ENCODE measurements around the gene ZNF605. TPM values are rescaled to one million over a fixed set of nuclear protein-coding genes. Genes with fewer than 3 reads are reported as not detected.
"Not testable (repeated sequence)": the region's sequence is repeated elsewhere in the genome, so short reads cannot be mapped to it uniquely, and the experiment has no call there.

The ZNF605 gene
- total and polyA plus RNA-seq, 2 donors (not counting 1 experiment from before 2014, with no cell fraction given), result 6.0 to 21.7 TPM

DNA sequence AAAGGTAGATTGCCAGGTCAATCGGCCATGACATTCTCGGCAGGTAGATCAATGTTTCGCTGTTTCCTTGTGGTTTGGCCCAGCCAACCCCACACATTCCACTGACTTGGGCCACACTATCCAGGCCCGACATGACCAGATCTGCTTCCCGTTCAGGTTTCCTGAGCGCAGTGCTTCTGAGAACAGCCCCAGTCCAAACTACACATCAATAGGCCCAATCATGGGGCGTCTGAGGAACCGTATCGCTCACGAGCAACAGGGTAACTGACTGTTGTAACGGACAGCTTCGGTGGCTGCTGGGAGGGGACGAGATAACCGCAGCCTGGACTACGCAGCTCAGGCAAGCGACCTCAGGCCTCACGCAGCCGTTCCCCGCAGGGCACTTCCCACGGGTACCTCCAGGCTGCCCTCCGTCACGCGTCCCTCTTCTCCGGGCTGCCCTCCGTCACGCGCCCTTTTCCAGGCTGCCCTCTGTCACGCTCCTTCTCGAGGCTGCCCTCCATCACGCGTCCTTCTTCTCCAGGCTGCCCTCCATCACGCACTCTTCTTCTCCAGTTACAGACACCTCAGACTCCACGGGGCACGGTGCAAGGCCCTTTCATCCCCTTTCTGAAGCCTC, 14.7 kb downstream of the ZNF605 start:
- Histone ChIP-seq H3K36me3 (replicated peaks in 1 of 2; ENCODE audit: control extremely low read depth in 1 of 2, control insufficient read depth in 1 of 2, extremely low read depth in 1 of 2, insufficient read depth in 2 of 2, low read length in 1 of 2) (peaks cover 0 to 46% of the 10 kb centered on the region in 2 experiments), H3K9ac (ENCODE audit: low read length) (no peak overlapping the region), H3K4me3 (ENCODE audit: control extremely low read depth in 1 of 5, extremely low read depth in 1 of 5, insufficient read depth in 1 of 5, low read depth in 2 of 5, low read length in 4 of 5) (no peak overlapping the region), H4K20me1 (ENCODE audit: control insufficient read depth, insufficient read depth, low read length, poor library complexity, severe bottlenecking) (no peaks in the 10 kb centered on the region), H3K4me1 (ENCODE audit: control insufficient read depth in 2 of 2, insufficient read depth in 2 of 2, low read length in 2 of 2) (no peaks in the 10 kb centered on the region), H3K27ac (ENCODE audit: low read length in 2 of 2) (no peak overlapping the region), H3K79me2 (ENCODE audit: control insufficient read depth, insufficient read depth, low read length) (peaks cover 6% of the 10 kb centered on the region), H2AFZ (ENCODE audit: insufficient read depth, low read depth, low read length, poor library complexity, severe bottlenecking) (no peak overlapping the region), H3K4me2 (replicated peaks; ENCODE audit: low read depth, low read length, poor library complexity, severe bottlenecking) (no peak overlapping the region), H3K9me3 (ENCODE audit: control extremely low read depth in 1 of 3, control insufficient read depth in 2 of 3, insufficient read depth in 1 of 3, low read length in 2 of 3) (peaks cover 0 to 80% (median 26%) of the 10 kb centered on the region in 3 donors), H3K27me3 (replicated peaks in 1 of 4; ENCODE audit: control extremely low read depth in 1 of 4, control insufficient read depth in 3 of 4, insufficient read depth in 4 of 4, low read length in 3 of 4) (no peaks in the 10 kb centered on the region)
- intact Hi-C loops (cut with micrococcal nuclease), result no loop called here
- 96% methylated on average over 32 of the region's 34 CpGs for WGBS (ENCODE audit: insufficient coverage)
- H3K4me3 Mint-ChIP-seq, result no peak overlapping the region
- ATAC-seq (ENCODE audit: low read depth) (no peak), DNase-seq (no peak)
- H3K27ac Mint-ChIP-seq, result no peak overlapping the region
- peaks cover 15% of the 10 kb centered on the region for H3K9me3 Mint-ChIP-seq (ENCODE audit: insufficient read depth)
- no peaks in the 10 kb centered on the region for H3K4me1 Mint-ChIP-seq
- ChIA-PET POLR2A (no interaction called here), CTCF (interaction anchor here (0.8 kb wide), 1 partner anchor 8 kb away, joined by 3 read pairs; no protein-coding TSS in a partner anchor)
- TF ChIP-seq EZH2 (IDR thresholded peaks at IDR 0.05; ENCODE audit: borderline replicate concordance, insufficient read depth, low read depth, low read length, poor library complexity, severe bottlenecking), result no peak
- TF ChIP-seq, protein P1, sequence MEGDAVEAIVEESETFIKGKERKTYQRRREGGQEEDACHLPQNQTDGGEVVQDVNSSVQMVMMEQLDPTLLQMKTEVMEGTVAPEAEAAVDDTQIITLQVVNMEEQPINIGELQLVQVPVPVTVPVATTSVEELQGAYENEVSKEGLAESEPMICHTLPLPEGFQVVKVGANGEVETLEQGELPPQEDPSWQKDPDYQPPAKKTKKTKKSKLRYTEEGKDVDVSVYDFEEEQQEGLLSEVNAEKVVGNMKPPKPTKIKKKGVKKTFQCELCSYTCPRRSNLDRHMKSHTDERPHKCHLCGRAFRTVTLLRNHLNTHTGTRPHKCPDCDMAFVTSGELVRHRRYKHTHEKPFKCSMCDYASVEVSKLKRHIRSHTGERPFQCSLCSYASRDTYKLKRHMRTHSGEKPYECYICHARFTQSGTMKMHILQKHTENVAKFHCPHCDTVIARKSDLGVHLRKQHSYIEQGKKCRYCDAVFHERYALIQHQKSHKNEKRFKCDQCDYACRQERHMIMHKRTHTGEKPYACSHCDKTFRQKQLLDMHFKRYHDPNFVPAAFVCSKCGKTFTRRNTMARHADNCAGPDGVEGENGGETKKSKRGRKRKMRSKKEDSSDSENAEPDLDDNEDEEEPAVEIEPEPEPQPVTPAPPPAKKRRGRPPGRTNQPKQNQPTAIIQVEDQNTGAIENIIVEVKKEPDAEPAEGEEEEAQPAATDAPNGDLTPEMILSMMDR (IDR thresholded peaks at IDR 0.05), result no peak
- H3K27me3 Mint-ChIP-seq, result no peaks in the 10 kb centered on the region

DNA sequence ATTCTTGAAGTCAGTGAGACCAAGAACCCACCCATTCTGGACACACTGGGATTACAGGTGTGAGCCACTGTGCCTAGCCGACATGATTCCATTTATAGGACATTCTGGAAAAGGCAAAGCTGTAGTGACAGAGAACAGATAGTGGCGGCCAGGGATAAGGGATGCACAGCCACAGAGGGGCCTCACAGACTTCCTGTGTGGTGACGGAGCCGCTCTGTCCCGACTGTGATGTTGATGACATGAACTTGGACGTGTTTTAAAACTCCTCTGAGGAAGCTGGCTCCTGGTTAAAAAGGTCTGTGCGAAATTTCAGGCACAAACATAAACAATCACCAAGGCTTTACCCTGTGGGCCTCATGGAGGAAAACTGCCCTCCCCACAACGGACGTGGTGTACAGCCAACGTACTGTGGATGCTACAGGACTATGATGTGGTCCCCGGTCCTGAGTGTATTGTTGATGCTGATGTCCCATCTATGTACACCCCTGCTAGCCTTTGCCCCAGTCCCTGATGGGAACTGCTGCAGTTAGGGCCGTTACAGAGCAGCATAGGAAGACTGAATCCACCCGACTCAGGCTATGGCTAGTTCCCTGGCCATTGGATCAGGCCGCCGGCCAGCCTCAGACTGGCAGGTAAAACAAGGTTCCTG, 15.9 kb downstream of the ZNF605 start:
- Histone ChIP-seq H3K4me1 (ENCODE audit: control insufficient read depth in 2 of 2, insufficient read depth in 2 of 2, low read length in 2 of 2) (no peaks in the 10 kb centered on the region), H3K27me3 (replicated peaks in 1 of 4; ENCODE audit: control extremely low read depth in 1 of 4, control insufficient read depth in 3 of 4, insufficient read depth in 4 of 4, low read length in 3 of 4) (no peaks in the 10 kb centered on the region), H4K20me1 (ENCODE audit: control insufficient read depth, insufficient read depth, low read length, poor library complexity, severe bottlenecking) (no peaks in the 10 kb centered on the region), H3K36me3 (replicated peaks in 1 of 2; ENCODE audit: control extremely low read depth in 1 of 2, control insufficient read depth in 1 of 2, extremely low read depth in 1 of 2, insufficient read depth in 2 of 2, low read length in 1 of 2) (peaks cover 0 to 37% of the 10 kb centered on the region in 2 experiments), H3K27ac (ENCODE audit: low read length in 2 of 2) (no peak overlapping the region), H3K9me3 (ENCODE audit: control extremely low read depth in 1 of 3, control insufficient read depth in 2 of 3, insufficient read depth in 1 of 3, low read length in 2 of 3) (peaks cover 0 to 75% (median 29%) of the 10 kb centered on the region in 3 donors), H3K4me3 (ENCODE audit: control extremely low read depth in 1 of 5, extremely low read depth in 1 of 5, insufficient read depth in 1 of 5, low read depth in 2 of 5, low read length in 4 of 5) (no peak overlapping the region), H3K79me2 (ENCODE audit: control insufficient read depth, insufficient read depth, low read length) (no peaks in the 10 kb centered on the region), H2AFZ (ENCODE audit: insufficient read depth, low read depth, low read length, poor library complexity, severe bottlenecking) (no peak overlapping the region), H3K4me2 (replicated peaks; ENCODE audit: low read depth, low read length, poor library complexity, severe bottlenecking) (no peak overlapping the region), H3K9ac (ENCODE audit: low read length) (no peak overlapping the region)
- Mint-ChIP-seq H3K4me1 (no peaks in the 10 kb centered on the region), H3K27ac (no peak overlapping the region), H3K27me3 (no peaks in the 10 kb centered on the region), H3K9me3 (ENCODE audit: insufficient read depth) (peaks cover 22% of the 10 kb centered on the region), H3K4me3 (no peak overlapping the region)
- DNase-seq (no peak), ATAC-seq (ENCODE audit: low read depth) (no peak)
- ChIA-PET POLR2A (no interaction called here), CTCF (no interaction called here)
- WGBS (ENCODE audit: insufficient coverage), result 97% methylated on average over 8 of the region's 15 CpGs
- TF ChIP-seq, protein P1 (IDR thresholded peaks at IDR 0.05), result no peak
- TF ChIP-seq EZH2 (IDR thresholded peaks at IDR 0.05; ENCODE audit: borderline replicate concordance, insufficient read depth, low read depth, low read length, poor library complexity, severe bottlenecking), result no peak
- intact Hi-C loops (cut with micrococcal nuclease), result no loop called here

DNA sequence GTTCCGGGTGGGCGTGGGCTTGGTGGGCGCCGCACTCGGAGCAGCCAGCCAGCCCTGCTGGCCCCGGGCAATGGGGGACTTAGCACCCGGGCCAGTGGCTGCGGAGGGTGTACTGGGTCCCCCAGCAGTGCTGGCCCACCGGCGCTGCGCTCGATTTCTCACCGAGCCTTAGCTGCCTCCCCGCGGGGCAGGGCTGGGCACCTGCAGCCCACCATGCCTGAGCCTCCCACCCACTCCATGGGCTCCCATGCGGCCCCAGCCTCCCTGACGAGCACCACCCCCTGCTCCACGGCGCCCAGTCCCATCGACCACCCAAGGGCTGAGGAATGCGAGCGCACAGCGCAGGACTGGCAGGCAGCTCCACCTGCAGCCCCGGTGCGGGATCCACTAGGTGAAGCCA, 17.3 kb downstream of the ZNF605 start:
- H3K27ac Mint-ChIP-seq; H3K4me2 ChIP-seq (replicated peaks; ENCODE audit: low read depth, low read length, poor library complexity, severe bottlenecking); CTCF ChIA-PET; H3K4me3 ChIP-seq (ENCODE audit: control extremely low read depth in 1 of 5, extremely low read depth in 1 of 5, insufficient read depth in 1 of 5, low read depth in 2 of 5, low read length in 4 of 5); H3K4me1 Mint-ChIP-seq; H3K27me3 ChIP-seq (replicated peaks in 1 of 4; ENCODE audit: control extremely low read depth in 1 of 4, control insufficient read depth in 3 of 4, insufficient read depth in 4 of 4, low read length in 3 of 4); H3K9ac ChIP-seq (ENCODE audit: low read length); POLR2A ChIA-PET; H3K27me3 Mint-ChIP-seq; H3K27ac ChIP-seq (ENCODE audit: low read length in 2 of 2); H3K4me3 Mint-ChIP-seq; H3K79me2 ChIP-seq (ENCODE audit: control insufficient read depth, insufficient read depth, low read length); H2AFZ ChIP-seq (ENCODE audit: insufficient read depth, low read depth, low read length, poor library complexity, severe bottlenecking); DNase-seq; intact Hi-C loops (cut with micrococcal nuclease); H3K4me1 ChIP-seq (ENCODE audit: control insufficient read depth in 2 of 2, insufficient read depth in 2 of 2, low read length in 2 of 2); H4K20me1 ChIP-seq (ENCODE audit: control insufficient read depth, insufficient read depth, low read length, poor library complexity, severe bottlenecking); ATAC-seq (ENCODE audit: low read depth): not testable (repeated sequence)
- H3K9me3 Mint-ChIP-seq (ENCODE audit: insufficient read depth), result peaks cover 26% of the 10 kb centered on the region
- peaks cover 0 to 79% (median 41%) of the 10 kb centered on the region in 3 donors for H3K9me3 ChIP-seq (ENCODE audit: control extremely low read depth in 1 of 3, control insufficient read depth in 2 of 3, insufficient read depth in 1 of 3, low read length in 2 of 3)
- H3K36me3 ChIP-seq (replicated peaks in 1 of 2; ENCODE audit: control extremely low read depth in 1 of 2, control insufficient read depth in 1 of 2, extremely low read depth in 1 of 2, insufficient read depth in 2 of 2, low read length in 1 of 2), result peaks cover 0 to 23% of the 10 kb centered on the region in 2 experiments
- 97% methylated on average over 7 of the region's 25 CpGs for WGBS (ENCODE audit: insufficient coverage)

Measured in B cell (primary cell).